HL-60 (cell line): Measurements from ENCODE around the gene IRAG1.

Experiments
- DNase-seq, 2 experiments: peaks; one replicate each; pipeline ENCODE4 v3.0.0-alpha.2; 2010 to 2020; ENCODE audit warnings: low read depth in 1 of 2, low spot score in 1 of 2
- H3K27ac ChIP-seq: fragments of 250-450 bp; sonication (Bioruptor Pico); replicated peaks from 2 replicates; pipeline ENCODE4 v1.5.1; 2020; ENCODE audit warnings: mild to moderate bottlenecking, moderate library complexity
- H3K27me3 ChIP-seq: fragments of 250-450 bp; sonication (Bioruptor Pico); 2 replicates; pipeline ENCODE4 v1.5.1; 2021; ENCODE audit warnings: mild to moderate bottlenecking, moderate library complexity; ENCODE audit not compliant: insufficient read depth, poor library complexity, severe bottlenecking
- H3K4me3 ChIP-seq: replicated peaks from 2 replicates; pipeline ENCODE4 v1.5.1; 2011; ENCODE audit warnings: mild to moderate bottlenecking, control low read depth, low read length; ENCODE audit not compliant: insufficient read depth
- GABPA ChIP-seq: IDR thresholded peaks from 2 replicates; pipeline ENCODE4 v1.6.1; 2012; ENCODE audit warnings: low read depth
- POLR2AphosphoS5 ChIP-seq: IDR thresholded peaks from 2 replicates; pipeline ENCODE4 v1.6.1; 2012; ENCODE audit warnings: low read depth
- REST ChIP-seq: IDR thresholded peaks from 2 replicates; pipeline ENCODE4 v1.6.1; 2012; ENCODE audit warnings: low read depth; ENCODE audit not compliant: insufficient replicate concordance
- SPI1 ChIP-seq: IDR thresholded peaks from 2 replicates; pipeline ENCODE4 v1.6.1; 2012; ENCODE audit warnings: low read depth, mild to moderate bottlenecking, borderline replicate concordance
- TF ChIP-seq, protein P1 (sequence below): IDR thresholded peaks from one replicate; pipeline ENCODE4 v1.5.1; 2011; ENCODE audit warnings: low read length, control low read depth, inconsistent platforms; ENCODE audit not compliant: insufficient read depth

IRAG1 gene

GRCh38 chr11:10679644-10680043, 13.9 kb downstream of the IRAG1 start:
- H3K27me3 ChIP-seq = no peaks in the 10 kb centered on the region
- TF ChIP-seq REST (no peak), GABPA (no peak), POLR2AphosphoS5 (no peak), SPI1 (no peak)
- TF ChIP-seq, protein P1, sequence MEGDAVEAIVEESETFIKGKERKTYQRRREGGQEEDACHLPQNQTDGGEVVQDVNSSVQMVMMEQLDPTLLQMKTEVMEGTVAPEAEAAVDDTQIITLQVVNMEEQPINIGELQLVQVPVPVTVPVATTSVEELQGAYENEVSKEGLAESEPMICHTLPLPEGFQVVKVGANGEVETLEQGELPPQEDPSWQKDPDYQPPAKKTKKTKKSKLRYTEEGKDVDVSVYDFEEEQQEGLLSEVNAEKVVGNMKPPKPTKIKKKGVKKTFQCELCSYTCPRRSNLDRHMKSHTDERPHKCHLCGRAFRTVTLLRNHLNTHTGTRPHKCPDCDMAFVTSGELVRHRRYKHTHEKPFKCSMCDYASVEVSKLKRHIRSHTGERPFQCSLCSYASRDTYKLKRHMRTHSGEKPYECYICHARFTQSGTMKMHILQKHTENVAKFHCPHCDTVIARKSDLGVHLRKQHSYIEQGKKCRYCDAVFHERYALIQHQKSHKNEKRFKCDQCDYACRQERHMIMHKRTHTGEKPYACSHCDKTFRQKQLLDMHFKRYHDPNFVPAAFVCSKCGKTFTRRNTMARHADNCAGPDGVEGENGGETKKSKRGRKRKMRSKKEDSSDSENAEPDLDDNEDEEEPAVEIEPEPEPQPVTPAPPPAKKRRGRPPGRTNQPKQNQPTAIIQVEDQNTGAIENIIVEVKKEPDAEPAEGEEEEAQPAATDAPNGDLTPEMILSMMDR = no peak

GRCh38 chr11:10678101-10678500, 15.5 kb downstream of the IRAG1 start:
- Histone ChIP-seq H3K4me3 (no peak overlapping the region), H3K27me3 (no peaks in the 10 kb centered on the region), H3K27ac (no peak overlapping the region)
- TF ChIP-seq REST (no peak), POLR2AphosphoS5 (no peak), GABPA (no peak), SPI1 (no peak)
- TF ChIP-seq, protein P1 = no peak
- DNase-seq = no peak

More at GRCh38 chr11:10679644-10680043, 13.9 kb downstream of the IRAG1 start:
- Histone ChIP-seq H3K27ac (no peak overlapping the region), H3K4me3 (no peak overlapping the region)
- no peak for DNase-seq

- DNase-seq = no peak
- Histone ChIP-seq H3K27me3 (no peaks in the 10 kb centered on the region), H3K27ac (no peak overlapping the region), H3K4me3 (no peak overlapping the region)
- TF ChIP-seq GABPA (no peak), SPI1 (no peak), REST (no peak), POLR2AphosphoS5 (no peak)
- TF ChIP-seq, protein P1 = no peak
Observed at GRCh38 chr11:10676919-10677318, 16.6 kb downstream of the IRAG1 start.
